Heart right ventricle (tissue), 16 donors: ENCODE measurements around the gene CTCFL. TPM values are rescaled to one million over a fixed set of nuclear protein-coding genes. Genes with fewer than 3 reads are reported as not detected.

Experiments
- ATAC-seq, 8 donors: fragments of 200-7000 bp; cut with Tn5 transposase; one replicate each; pipeline ENCODE4 v1.9.1; 2020; ENCODE audit warnings: mild to moderate bottlenecking in 8 of 8, moderate library complexity in 8 of 8, moderate number of reproducible peaks in 1 of 8
- DNase-seq, 2 donors: peaks; one replicate each; pipeline ENCODE4 v3.0.0-alpha.2; 2020
- H3K27ac ChIP-seq, 10 donors: fragments of 200-600 bp; sonication (generic) in 2 of 10; one replicate each; pipeline versions ENCODE4 v1.5.0 to v1.8.0; 2020 to 2022; ENCODE audit warnings: mild to moderate bottlenecking in 3 of 10
- H3K27me3 ChIP-seq, 7 donors: fragments of 200-600 bp; one replicate each; pipeline ENCODE4 v1.8.0; 2021 to 2022; ENCODE audit warnings: mild to moderate bottlenecking in 2 of 7
- H3K36me3 ChIP-seq, 9 donors: fragments of 200-600 bp; sonication (generic) in 1 of 9; one replicate each; pipeline versions ENCODE4 v1.5.0 to v1.8.0; 2020 to 2022; ENCODE audit warnings: mild to moderate bottlenecking in 2 of 9
- H3K4me1 ChIP-seq, 9 donors: fragments of 200-600 bp; sonication (generic) in 1 of 9; one replicate each; pipeline versions ENCODE4 v1.5.0 to v1.8.0; 2020 to 2022; ENCODE audit warnings: mild to moderate bottlenecking in 4 of 9
- H3K4me3 ChIP-seq, 10 donors: fragments of 200-600 bp; sonication (generic) in 2 of 10; one replicate each; pipeline versions ENCODE4 v1.5.0 to v1.8.0; 2020 to 2022; ENCODE audit warnings: mild to moderate bottlenecking in 7 of 10, moderate library complexity in 2 of 10
- H3K9me3 ChIP-seq, 11 donors: fragments of 200-600 bp in 10 of 11; sonication (generic) in 2 of 11; one replicate each; pipeline versions ENCODE4 v1.5.0 to v1.8.0; 2013 to 2022; ENCODE audit warnings: mild to moderate bottlenecking in 2 of 11, control low read depth in 1 of 11, moderate library complexity in 1 of 11
- WGBS, 2 donors: extraction: QIAGEN DNeasy Blood & Tissue Kit; methylation state at CpG; one replicate each; pipeline ENCODE4 v1.1.7; 2013; ENCODE audit warnings: inconsistent platforms in 1 of 2; 5-methylcytosine and 5-hydroxymethylcytosine counted together
- intact Hi-C, 10 donors: fragments of 100-400 bp; cut with DNase I; formaldehyde crosslinking; loops; one replicate each; pipeline versions ENCODE4 v1.11.1 to v1.14.2; 2022
- polyA plus RNA-seq, 2 donors: library from polyadenylated mRNA; stranded (reverse); fragments of 200-250 nt; gene quantifications; one replicate each; pipeline ENCODE4 v1.2.3, GENCODE V29; 2013
- total RNA-seq, 10 donors: library from RNA; stranded (reverse); fragmentation: NEBNext Ultra II Directional in 3 of 10; extraction: Animal tissue kit (Norgen Biotek cat#: 25700) in 3 of 10; gene quantifications; one replicate each; pipeline versions ENCODE4 v1.2.1 to v1.2.4, GENCODE V29; 2021 to 2023
- TF ChIP-seq, protein P1 (sequence below), 9 donors: fragments of 200-600 bp; sonication (generic) in 2 of 9; IDR thresholded peaks; one replicate each; pipeline versions ENCODE4 v1.5.0 to v1.8.0; 2021 to 2022; ENCODE audit warnings: antibody characterized with exemption in 9 of 9, mild to moderate bottlenecking in 5 of 9, moderate library complexity in 1 of 9
- donor health status: Arrhythmogenic right ventricular cardiomyopathy.
- donor health status: ischemic (EF 13 %, LVEDD 7.1; RV severe dilation, severe dysfunction).
- donor health status: healthy with polysubstance abuse.
- donor health status: DM: no; HTN: yes; CAD: no.
- donor health status: DM: no; HTN: no; CAD: no.
- donor health status: ischemic (EF 25% LVEDD 6.9; RV normal size, moderate dysfunction).
- donor health status: ischemic (EF 25% LVEDD 5.7; RV mildly dilated, moderate dysfunction).
- donor health status: healthy.
- donor health status: DM: yes; HTN: yes; CAD: no.
- donor health status: Ischemic cardiomyopathy.
- donor health status: ischemic (EF 35%, LVEDD 5.7; RV mildly dilated, moderate dysfunction).
- donor health status: nonischemic (EF 11% LVEDD 7.7; RV severe dilation, severe dysfunction).
- donor health status: DM: yes; HTN: yes; CAD: no.
- donor health status: PGD.
- donor health status: ischemic (EF 29% LVEDD 5.4; RV normal size, mild dysfunction).
- donor health status: nonischemic (EF 23%, LVEDD 6.1; RV moderate dilation, normal function).

CTCFL gene
- total and polyA plus RNA-seq, 12 donors: not detected

DNA sequence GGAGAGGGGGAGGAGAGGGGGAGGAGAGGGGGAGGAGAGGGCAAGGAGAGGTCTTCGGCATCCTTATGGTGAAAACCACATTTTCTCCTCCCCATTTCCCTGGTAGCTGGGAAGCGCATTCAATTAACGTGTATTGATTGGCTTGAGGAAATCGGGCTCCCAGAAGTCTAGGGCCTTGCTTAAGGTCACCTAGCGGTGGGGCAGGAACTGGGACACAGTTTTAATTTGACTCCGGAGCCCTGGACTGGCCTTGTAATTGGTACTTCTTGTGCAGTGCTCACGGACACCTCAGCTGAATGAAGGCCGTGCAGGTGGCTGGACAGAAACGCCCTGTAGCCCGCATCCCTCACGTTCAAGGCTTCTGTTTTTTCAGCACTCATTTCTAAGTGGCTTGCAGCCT, 42.8 kb downstream of the CTCFL start:
- no peak overlapping the region for H3K4me3 ChIP-seq
- DNase-seq: no peak
- no peaks in the 10 kb centered on the region for H3K9me3 ChIP-seq
- WGBS, 2 donors: 72 to 83% methylated on average over 11 of the region's 11 CpGs
- H3K27ac ChIP-seq: no peak overlapping the region
- H3K4me1 ChIP-seq: peaks cover 0 to 16% (median 10%) of the 10 kb centered on the region in 9 donors
- H3K27me3 ChIP-seq: peaks cover 0 to 10% (median 0%) of the 10 kb centered on the region in 7 donors
- intact Hi-C loops: no loop called here
- no peaks in the 10 kb centered on the region for H3K36me3 ChIP-seq
- ATAC-seq: no peak
- TF ChIP-seq, protein P1, sequence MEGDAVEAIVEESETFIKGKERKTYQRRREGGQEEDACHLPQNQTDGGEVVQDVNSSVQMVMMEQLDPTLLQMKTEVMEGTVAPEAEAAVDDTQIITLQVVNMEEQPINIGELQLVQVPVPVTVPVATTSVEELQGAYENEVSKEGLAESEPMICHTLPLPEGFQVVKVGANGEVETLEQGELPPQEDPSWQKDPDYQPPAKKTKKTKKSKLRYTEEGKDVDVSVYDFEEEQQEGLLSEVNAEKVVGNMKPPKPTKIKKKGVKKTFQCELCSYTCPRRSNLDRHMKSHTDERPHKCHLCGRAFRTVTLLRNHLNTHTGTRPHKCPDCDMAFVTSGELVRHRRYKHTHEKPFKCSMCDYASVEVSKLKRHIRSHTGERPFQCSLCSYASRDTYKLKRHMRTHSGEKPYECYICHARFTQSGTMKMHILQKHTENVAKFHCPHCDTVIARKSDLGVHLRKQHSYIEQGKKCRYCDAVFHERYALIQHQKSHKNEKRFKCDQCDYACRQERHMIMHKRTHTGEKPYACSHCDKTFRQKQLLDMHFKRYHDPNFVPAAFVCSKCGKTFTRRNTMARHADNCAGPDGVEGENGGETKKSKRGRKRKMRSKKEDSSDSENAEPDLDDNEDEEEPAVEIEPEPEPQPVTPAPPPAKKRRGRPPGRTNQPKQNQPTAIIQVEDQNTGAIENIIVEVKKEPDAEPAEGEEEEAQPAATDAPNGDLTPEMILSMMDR (IDR thresholded peaks at IDR 0.05): no peak

DNA sequence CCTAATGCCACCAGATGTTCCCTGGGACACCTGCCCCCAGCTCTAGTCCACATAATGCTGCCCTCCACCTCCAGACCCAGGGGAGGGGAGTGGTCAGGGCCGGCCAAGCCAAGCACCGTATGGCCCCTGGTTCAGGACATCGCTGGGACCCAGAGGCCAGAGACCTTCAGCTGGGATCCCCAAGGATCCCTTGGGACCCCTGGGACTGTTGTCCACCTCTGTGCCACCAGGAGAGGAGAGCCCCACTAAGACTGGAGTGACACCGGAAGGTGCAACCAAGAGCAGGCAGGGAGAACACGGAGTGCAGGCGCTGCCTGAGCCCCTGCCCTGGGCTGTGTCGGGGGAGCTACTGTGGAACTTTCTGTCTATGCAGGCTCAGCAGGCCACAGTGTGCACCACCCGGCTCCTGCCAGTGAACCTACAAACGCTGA, 43.6 kb downstream of the CTCFL start:
- Histone ChIP-seq H3K27me3 (peaks cover 0 to 10% (median 0%) of the 10 kb centered on the region in 7 donors), H3K4me1 (peaks cover 0 to 22% (median 11%) of the 10 kb centered on the region in 9 donors), H3K9me3 (no peaks in the 10 kb centered on the region), H3K36me3 (no peaks in the 10 kb centered on the region), H3K4me3 (no peak overlapping the region), H3K27ac (no peak overlapping the region)
- peak in 3 of 8 donors; percentile 33 to 45 (median 44) for ATAC-seq
- no peak for DNase-seq
- TF ChIP-seq, protein P1 (IDR thresholded peaks at IDR 0.05): no peak
- intact Hi-C loops: no loop called here
- WGBS, 2 donors: 64 to 67% methylated on average over 9 of the region's 9 CpGs

DNA sequence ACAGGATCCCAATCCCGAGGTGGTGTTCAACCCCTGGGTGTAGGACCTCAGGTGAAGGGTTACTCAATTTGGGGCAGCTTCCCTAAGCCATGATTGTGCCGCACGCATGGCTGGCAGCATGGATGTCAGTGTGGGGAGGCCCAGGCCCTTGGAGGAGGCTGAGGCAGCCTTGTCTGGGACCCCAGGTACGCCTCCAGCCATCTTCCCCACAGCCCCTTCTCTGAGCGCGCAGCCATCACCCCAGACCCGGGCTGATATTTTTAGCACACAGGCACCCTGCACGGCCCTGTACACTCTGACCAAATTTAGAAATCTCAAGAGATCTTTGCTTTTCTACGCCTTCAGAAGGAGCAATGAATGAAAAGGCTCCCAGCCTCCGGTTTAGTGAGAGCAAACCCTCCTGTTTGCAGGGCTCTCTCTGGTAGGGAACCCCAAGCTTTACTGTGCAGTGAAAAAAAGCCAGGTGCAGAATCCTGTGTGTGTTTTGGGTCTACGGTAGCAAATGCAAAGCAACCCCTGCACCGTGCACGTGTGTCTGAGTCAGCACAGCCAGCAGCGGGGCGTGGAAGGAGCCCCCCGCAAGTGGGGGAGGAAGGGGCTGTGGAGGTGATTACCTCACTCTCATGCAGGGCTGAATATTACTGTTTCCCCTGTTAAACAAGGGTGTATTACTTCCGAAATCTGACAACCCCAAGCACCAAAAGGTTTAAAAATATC, 44.3 kb downstream of the CTCFL start:
- H3K36me3 ChIP-seq: no peaks in the 10 kb centered on the region
- WGBS, 2 donors: 36 to 42% methylated on average over 17 of the region's 17 CpGs
- H3K27me3 ChIP-seq: peaks cover 0 to 10% (median 0%) of the 10 kb centered on the region in 7 donors
- H3K4me3 ChIP-seq: no peak overlapping the region
- TF ChIP-seq, protein P1 (IDR thresholded peaks at IDR 0.05): no peak
- intact Hi-C loops: no loop called here
- ATAC-seq (peak in 5 of 8 donors; percentile 25 to 64 (median 42)), DNase-seq (no peak)
- H3K9me3 ChIP-seq: no peaks in the 10 kb centered on the region
- H3K4me1 ChIP-seq: peaks cover 0 to 29% (median 11%) of the 10 kb centered on the region in 9 donors
- no peak overlapping the region for H3K27ac ChIP-seq

DNA sequence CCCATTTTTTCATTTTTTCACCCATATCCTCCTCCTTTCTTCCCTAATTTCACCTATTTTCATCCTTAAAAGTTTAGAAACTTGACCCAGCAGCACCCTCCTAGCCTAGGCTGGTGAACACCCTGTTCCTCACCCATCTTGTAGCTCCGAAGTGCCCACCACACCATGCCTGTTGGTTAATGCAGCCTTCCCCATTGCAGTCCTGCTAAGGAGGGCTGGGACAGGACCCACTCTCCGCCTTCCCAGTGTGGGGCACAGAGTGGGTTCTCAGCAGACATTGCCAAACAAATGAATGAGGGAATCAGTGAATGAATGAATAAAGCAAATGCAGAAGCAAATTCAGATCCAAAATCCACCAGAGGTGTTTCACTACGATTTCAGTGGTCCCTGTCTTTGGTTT, 45.7 kb downstream of the CTCFL start:
- intact Hi-C loops: no loop called here
- H3K4me3 ChIP-seq: no peak overlapping the region
- TF ChIP-seq, protein P1 (IDR thresholded peaks at IDR 0.05): no peak
- DNase-seq (no peak), ATAC-seq (no peak)
- H3K27me3 ChIP-seq: peaks cover 0 to 10% (median 0%) of the 10 kb centered on the region in 7 donors
- no peaks in the 10 kb centered on the region for H3K9me3 ChIP-seq
- H3K27ac ChIP-seq: no peak overlapping the region
- 92 to 94% methylated on average over 3 of the region's 3 CpGs for WGBS, 2 donors
- H3K36me3 ChIP-seq: no peaks in the 10 kb centered on the region
- peaks cover 0 to 43% (median 11%) of the 10 kb centered on the region in 9 donors for H3K4me1 ChIP-seq
